ENCODE results near the gene MCTP1. TPM values are rescaled to one million over a fixed set of nuclear protein-coding genes. Genes with fewer than 3 reads are reported as not detected.

The MCTP1 gene
- total and polyA plus RNA-seq, 9 of the 15 experiments (the other 6 are each of a cell fraction or from before 2014, with no cell fraction given) = 0.04 to 0.93 (median 0.06) TPM; not detected in 4

- H3K36me3 ChIP-seq (ENCODE audit: control insufficient read depth, insufficient read depth, low read length) = no peaks in the 10 kb centered on the region
- ATAC-seq (no peak), DNase-seq (ENCODE audit: extremely low read depth in 1 of 4, low spot score in 3 of 4) (no peak), FAIRE-seq (no peak)
- no peaks in the 10 kb centered on the region for H3K9me1 ChIP-seq (ENCODE audit: control insufficient read depth, insufficient read depth, low read length)
- H3K79me2 ChIP-seq (ENCODE audit: control insufficient read depth, insufficient read depth, low read length) = no peaks in the 10 kb centered on the region
- no peaks in the 10 kb centered on the region for H4K20me1 ChIP-seq (replicated peaks; ENCODE audit: control insufficient read depth, insufficient read depth, low read length)
- no peak overlapping the region for H2AFZ ChIP-seq (ENCODE audit: low read depth, low read length)
- H3K4me1 ChIP-seq (replicated peaks in 1 of 2; ENCODE audit: control insufficient read depth in 2 of 2, insufficient read depth in 2 of 2, low read length in 2 of 2) = no peaks in the 10 kb centered on the region
- WGBS (ENCODE audit: insufficient coverage, low coverage, missing lambda C conversion rate) = under 1% methylated on average over 9 of the region's 9 CpGs
- no TSS peak for BruUV-seq (replicated peaks)
- H3K4me2 ChIP-seq (ENCODE audit: insufficient read depth, low read length) = no peak overlapping the region
- H3K27ac ChIP-seq (ENCODE audit: extremely low read depth, low read depth, low read length) = no peak overlapping the region
- intact Hi-C loops (cut with micrococcal nuclease) = no loop called here
- in situ Hi-C loops (cut with MboI) = no loop called here
- peaks cover 7 to 12% of the 10 kb centered on the region in 2 experiments; a peak in 3 of 5 replicates for H3K27me3 ChIP-seq (ENCODE audit: control insufficient read depth in 2 of 2, insufficient read depth in 2 of 2, low read length in 2 of 2)
- H3K9ac ChIP-seq (ENCODE audit: insufficient read depth in 1 of 2, low read depth in 2 of 2, low read length in 2 of 2) = no peak overlapping the region
- no peak for TF ChIP-seq ZNF449 (CRISPR knock-in tag; IDR thresholded peaks at IDR 0.05)
- TF ChIP-seq KAT7 (CRISPR knock-in tag; IDR thresholded peaks at IDR 0.05; ENCODE audit: borderline replicate concordance) = no peak
- TF ChIP-seq ARNT (IDR thresholded peaks at IDR 0.05) = no peak
- no peak for TF ChIP-seq ILK (tag; IDR thresholded peaks at IDR 0.05; ENCODE audit: borderline replicate concordance, low read depth)
- TF ChIP-seq ZNF740 (CRISPR knock-in tag; IDR thresholded peaks at IDR 0.05) = no peak
- no peak for TF ChIP-seq ZNF740 (tag; IDR thresholded peaks at IDR 0.05)
- TF ChIP-seq ZNF146 (CRISPR knock-in tag; IDR thresholded peaks at IDR 0.05; ENCODE audit: unreplicated experiment) = no peak
- TF ChIP-seq CREB3 (tag; conservative IDR thresholded peaks at IDR 0.05; ENCODE audit: low read depth) = no peak
- no peak for TF ChIP-seq ZC3H8 (IDR thresholded peaks at IDR 0.05)
- no peak for TF ChIP-seq IRF1 (CRISPR knock-in tag; IDR thresholded peaks at IDR 0.05; ENCODE audit: borderline replicate concordance)
- no peak for TF ChIP-seq CHD4 (IDR thresholded peaks at IDR 0.05; ENCODE audit: insufficient read depth, insufficient replicate concordance, low read depth, low read length, poor library complexity, severe bottlenecking)
- TF ChIP-seq MED1 (CRISPR knock-in tag; IDR thresholded peaks at IDR 0.05; ENCODE audit: borderline replicate concordance) = no peak
- no peak for TF ChIP-seq GTF2F1 (IDR thresholded peaks at IDR 0.05; ENCODE audit: low read depth, low read length)
- ChIA-PET POLR2A (interaction anchor here (1.1 kb wide), 1 partner anchor 9 kb away, joined by 4 read pairs; no protein-coding TSS in a partner anchor), CTCF (ENCODE audit: low intra/inter-chr PET ratio) (interaction anchor here (0.6 kb wide), 1 partner anchor 52 kb away, joined by 3 read pairs; no protein-coding TSS in a partner anchor)
- H3K9me3 ChIP-seq (replicated peaks; ENCODE audit: control insufficient read depth, insufficient read depth, low read depth, low read length) = no peaks in the 10 kb centered on the region
- H3K4me3 ChIP-seq = no peak overlapping the region
Measured at GRCh38 chr5:94751460-94751859, 533.4 kb downstream of the MCTP1 start.
